DOHH2 (cell line): ENCODE results near the gene ARL8B.

Experiments
- EZH2phosphoT487 ChIP-seq: fragments of 200-600 bp; sonication (generic); IDR thresholded peaks from 2 replicates; pipeline ENCODE4 v1.6.1; 2017; ENCODE audit warnings: borderline replicate concordance, mild to moderate bottlenecking, antibody characterized with exemption, low read length, moderate library complexity, mixed read lengths
- TF ChIP-seq, protein P1 (sequence below): fragments of 200-600 bp; sonication (generic); IDR thresholded peaks from one replicate; pipeline ENCODE4 v1.5.1; 2014; ENCODE audit warnings: antibody characterized with exemption, mild to moderate bottlenecking, low read depth, low read length; ENCODE audit not compliant: poor library complexity, severe bottlenecking

DNA sequence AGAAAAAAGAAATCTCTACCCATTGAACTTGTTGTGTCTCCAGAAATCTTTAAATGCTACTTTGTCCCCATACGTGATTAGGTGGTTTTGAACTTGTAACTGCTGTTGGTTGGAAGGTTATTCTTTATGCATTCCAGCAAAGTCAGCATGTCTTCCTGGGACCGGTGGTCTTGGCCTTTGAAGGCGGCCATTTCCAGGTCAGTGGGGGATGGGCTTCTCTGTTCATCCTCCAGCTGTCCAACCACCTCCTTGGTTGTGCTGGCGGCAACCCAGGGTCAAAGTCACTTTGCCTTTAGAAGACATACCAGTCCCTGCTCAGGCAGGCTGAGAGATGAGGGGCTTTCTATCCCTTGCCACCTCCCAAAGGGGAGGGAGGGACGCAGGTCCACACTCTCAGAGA lies 37.9 kb upstream of the ARL8B start:
- TF ChIP-seq, protein P1, sequence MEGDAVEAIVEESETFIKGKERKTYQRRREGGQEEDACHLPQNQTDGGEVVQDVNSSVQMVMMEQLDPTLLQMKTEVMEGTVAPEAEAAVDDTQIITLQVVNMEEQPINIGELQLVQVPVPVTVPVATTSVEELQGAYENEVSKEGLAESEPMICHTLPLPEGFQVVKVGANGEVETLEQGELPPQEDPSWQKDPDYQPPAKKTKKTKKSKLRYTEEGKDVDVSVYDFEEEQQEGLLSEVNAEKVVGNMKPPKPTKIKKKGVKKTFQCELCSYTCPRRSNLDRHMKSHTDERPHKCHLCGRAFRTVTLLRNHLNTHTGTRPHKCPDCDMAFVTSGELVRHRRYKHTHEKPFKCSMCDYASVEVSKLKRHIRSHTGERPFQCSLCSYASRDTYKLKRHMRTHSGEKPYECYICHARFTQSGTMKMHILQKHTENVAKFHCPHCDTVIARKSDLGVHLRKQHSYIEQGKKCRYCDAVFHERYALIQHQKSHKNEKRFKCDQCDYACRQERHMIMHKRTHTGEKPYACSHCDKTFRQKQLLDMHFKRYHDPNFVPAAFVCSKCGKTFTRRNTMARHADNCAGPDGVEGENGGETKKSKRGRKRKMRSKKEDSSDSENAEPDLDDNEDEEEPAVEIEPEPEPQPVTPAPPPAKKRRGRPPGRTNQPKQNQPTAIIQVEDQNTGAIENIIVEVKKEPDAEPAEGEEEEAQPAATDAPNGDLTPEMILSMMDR = no peak
- TF ChIP-seq EZH2phosphoT487 = no peak
